ENCODE data around the gene SNPH.

The SNPH gene

DNA sequence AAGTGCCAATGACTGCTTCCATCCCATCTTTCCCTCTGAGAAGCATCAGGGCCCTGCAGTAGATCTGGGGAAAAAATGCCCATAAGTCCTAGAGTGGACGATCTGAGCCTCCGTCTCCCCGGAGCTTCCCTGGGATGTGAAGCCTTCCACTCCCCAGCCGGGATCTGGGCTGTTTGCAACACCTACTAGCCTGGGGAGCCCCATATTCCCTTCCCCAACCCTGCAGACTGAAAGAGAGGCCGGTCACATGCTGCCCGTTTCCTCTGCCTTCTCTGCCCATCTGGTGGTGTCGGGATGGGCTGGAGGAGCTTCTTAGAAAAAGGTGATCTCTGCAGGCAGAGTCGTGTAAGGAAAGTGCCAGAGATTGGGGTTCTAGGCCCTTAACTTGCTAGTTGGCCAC lies 1.1 kb downstream of the SNPH start:
- peak overlapping the region; percentile 50 to 85 for H3K4me3 ChIP-seq (ENCODE audit: low read depth in 1 of 2, low read length in 2 of 2)

DNA sequence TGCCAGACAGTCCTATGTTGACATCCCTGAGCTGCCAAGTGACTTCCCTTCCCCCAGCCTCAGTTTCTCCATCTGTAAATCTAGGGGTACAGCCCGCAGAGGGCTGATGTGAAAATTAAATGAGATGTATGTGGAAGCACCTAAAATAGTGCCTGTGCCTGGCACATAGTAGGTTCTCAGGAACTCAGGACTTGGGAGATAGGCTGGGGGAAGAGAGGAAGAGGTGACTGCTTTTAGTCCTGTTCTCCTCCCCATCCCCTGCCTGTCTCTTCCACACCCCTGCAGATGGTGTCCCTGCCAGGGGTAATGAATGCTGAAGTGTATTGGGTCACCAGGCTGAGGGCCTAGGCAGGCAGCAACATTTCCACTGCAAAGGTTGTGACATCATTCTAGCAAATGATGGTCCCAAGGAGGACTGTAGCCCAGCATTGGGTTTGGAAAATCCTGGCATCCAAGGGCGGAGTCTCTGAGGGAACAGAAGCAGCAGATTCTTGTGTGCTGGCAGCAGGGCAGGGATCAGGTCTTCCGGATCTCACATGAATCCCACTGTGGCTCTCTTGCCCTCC lies 1.8 kb downstream of the SNPH start:
- no peak overlapping the region for H3K27ac ChIP-seq (ENCODE audit: low read length)
- no peak overlapping the region for H3K4me3 ChIP-seq (ENCODE audit: low read depth in 1 of 2, low read length in 2 of 2)
- no peaks in the 10 kb centered on the region for H3K9me3 ChIP-seq (ENCODE audit: control insufficient read depth in 1 of 2, low read length in 2 of 2)
- peaks cover 0 to 2% of the 10 kb centered on the region in 2 donors for H3K36me3 ChIP-seq (ENCODE audit: control insufficient read depth in 1 of 2, insufficient read depth in 2 of 2, low read length in 2 of 2)
- H3K4me1 ChIP-seq (ENCODE audit: control insufficient read depth in 1 of 2, insufficient read depth in 2 of 2, low read length in 2 of 2), result peaks cover 7 to 23% of the 10 kb centered on the region in 2 donors
- no peaks in the 10 kb centered on the region for H3K27me3 ChIP-seq (ENCODE audit: low read depth, low read length)

More for the DNA sequence above, 1.1 kb downstream of the SNPH start:
- H3K4me1 ChIP-seq (ENCODE audit: control insufficient read depth in 1 of 2, insufficient read depth in 2 of 2, low read length in 2 of 2), result peaks cover 7 to 19% of the 10 kb centered on the region in 2 donors
- H3K9me3 ChIP-seq (ENCODE audit: control insufficient read depth in 1 of 2, low read length in 2 of 2), result no peaks in the 10 kb centered on the region
- H3K27ac ChIP-seq (ENCODE audit: low read length), result no peak overlapping the region
- H3K27me3 ChIP-seq (ENCODE audit: low read depth, low read length), result no peaks in the 10 kb centered on the region
- H3K36me3 ChIP-seq (ENCODE audit: control insufficient read depth in 1 of 2, insufficient read depth in 2 of 2, low read length in 2 of 2), result peaks cover 0 to 2% of the 10 kb centered on the region in 2 donors

GRCh38 chr20:1269235-1269634 lies 3.1 kb downstream of the SNPH start:
- H3K4me1 ChIP-seq (ENCODE audit: control insufficient read depth in 1 of 2, insufficient read depth in 2 of 2, low read length in 2 of 2), result peaks cover 7 to 23% of the 10 kb centered on the region in 2 donors
- H3K4me3 ChIP-seq (ENCODE audit: low read depth in 1 of 2, low read length in 2 of 2), result no peak overlapping the region
- no peaks in the 10 kb centered on the region for H3K9me3 ChIP-seq (ENCODE audit: control insufficient read depth in 1 of 2, low read length in 2 of 2)
- H3K27ac ChIP-seq (ENCODE audit: low read length), result no peak overlapping the region
- H3K27me3 ChIP-seq (ENCODE audit: low read depth, low read length), result no peaks in the 10 kb centered on the region
- peaks cover 0 to 2% of the 10 kb centered on the region in 2 donors for H3K36me3 ChIP-seq (ENCODE audit: control insufficient read depth in 1 of 2, insufficient read depth in 2 of 2, low read length in 2 of 2)

GRCh38 chr20:1269850-1270249 lies 3.8 kb downstream of the SNPH start:
- Histone ChIP-seq H3K36me3 (ENCODE audit: control insufficient read depth in 1 of 2, insufficient read depth in 2 of 2, low read length in 2 of 2) (peaks cover 0 to 2% of the 10 kb centered on the region in 2 donors), H3K27me3 (ENCODE audit: low read depth, low read length) (no peaks in the 10 kb centered on the region), H3K27ac (ENCODE audit: low read length) (no peak overlapping the region), H3K4me3 (ENCODE audit: low read depth in 1 of 2, low read length in 2 of 2) (no peak overlapping the region), H3K4me1 (ENCODE audit: control insufficient read depth in 1 of 2, insufficient read depth in 2 of 2, low read length in 2 of 2) (peaks cover 7 to 23% of the 10 kb centered on the region in 2 donors), H3K9me3 (ENCODE audit: control insufficient read depth in 1 of 2, low read length in 2 of 2) (no peaks in the 10 kb centered on the region)

DNA sequence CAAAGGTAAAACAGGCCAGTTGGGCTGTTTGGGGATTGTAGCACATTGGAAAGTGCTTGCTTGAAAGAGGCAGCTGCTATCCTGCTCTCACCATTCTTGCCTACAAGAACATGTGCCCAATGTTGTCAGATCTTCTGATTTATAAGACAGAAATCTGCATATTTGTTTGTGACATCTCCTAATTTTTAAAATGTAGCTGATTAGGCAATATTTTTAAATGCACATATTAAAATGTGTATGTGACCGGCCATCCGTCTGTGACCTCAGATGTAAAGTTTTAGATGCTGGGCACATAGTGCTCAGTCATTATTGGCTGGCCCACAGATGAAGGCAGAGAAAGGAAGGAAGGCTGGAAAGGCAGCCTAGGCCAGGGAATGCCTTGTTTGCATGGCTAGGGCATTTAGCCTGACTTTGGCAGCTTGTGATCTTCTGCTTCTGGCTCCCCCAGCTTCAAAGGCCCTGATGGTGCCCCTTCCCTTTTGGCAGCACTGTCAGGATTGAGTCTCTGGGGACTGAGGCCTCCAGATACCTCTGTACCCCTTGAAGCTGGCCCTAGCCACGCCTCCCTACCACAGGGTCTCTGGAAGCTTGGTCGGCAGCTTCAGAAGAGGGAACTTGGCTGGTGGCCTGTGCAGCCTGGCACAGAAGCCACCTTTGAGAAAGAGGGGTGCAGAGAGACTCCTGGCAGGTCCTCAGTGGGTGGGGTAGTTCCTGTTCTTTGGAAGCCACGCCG lies 6.4 kb downstream of the SNPH start:
- H3K36me3 ChIP-seq (ENCODE audit: control insufficient read depth in 1 of 2, insufficient read depth in 2 of 2, low read length in 2 of 2), result peaks cover 0 to 2% of the 10 kb centered on the region in 2 donors
- no peak overlapping the region for H3K27ac ChIP-seq (ENCODE audit: low read length)
- peaks cover 0 to 15% of the 10 kb centered on the region in 2 donors for H3K4me1 ChIP-seq (ENCODE audit: control insufficient read depth in 1 of 2, insufficient read depth in 2 of 2, low read length in 2 of 2)
- no peaks in the 10 kb centered on the region for H3K9me3 ChIP-seq (ENCODE audit: control insufficient read depth in 1 of 2, low read length in 2 of 2)
- H3K27me3 ChIP-seq (ENCODE audit: low read depth, low read length), result no peaks in the 10 kb centered on the region
- no peak overlapping the region for H3K4me3 ChIP-seq (ENCODE audit: low read depth in 1 of 2, low read length in 2 of 2)

DNA sequence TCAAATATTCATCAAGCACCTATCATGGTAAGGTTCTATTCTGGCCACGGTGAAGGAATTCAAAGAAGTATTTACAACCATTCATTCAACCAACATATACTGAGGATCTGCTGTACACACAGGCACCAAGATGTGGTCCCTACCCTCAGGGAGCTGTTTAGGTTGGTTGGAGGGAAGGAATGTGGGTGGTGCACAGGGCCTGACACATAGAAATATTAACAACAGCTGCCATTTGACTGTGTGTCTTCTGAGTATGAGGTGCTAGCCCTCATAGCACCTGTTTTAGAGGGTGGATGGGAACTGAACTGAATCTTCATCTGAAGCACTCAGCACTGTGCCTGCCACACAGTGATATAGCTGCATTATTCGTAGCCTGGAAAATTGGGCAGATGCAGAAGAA lies 7.3 kb downstream of the SNPH start:
- H3K36me3 ChIP-seq (ENCODE audit: control insufficient read depth in 1 of 2, insufficient read depth in 2 of 2, low read length in 2 of 2), result peaks cover 0 to 2% of the 10 kb centered on the region in 2 donors
- no peaks in the 10 kb centered on the region for H3K9me3 ChIP-seq (ENCODE audit: control insufficient read depth in 1 of 2, low read length in 2 of 2)
- H3K27me3 ChIP-seq (ENCODE audit: low read depth, low read length), result no peaks in the 10 kb centered on the region
- H3K27ac ChIP-seq (ENCODE audit: low read length), result no peak overlapping the region
- H3K4me1 ChIP-seq (ENCODE audit: control insufficient read depth in 1 of 2, insufficient read depth in 2 of 2, low read length in 2 of 2), result peaks cover 0 to 6% of the 10 kb centered on the region in 2 donors
- no peak overlapping the region for H3K4me3 ChIP-seq (ENCODE audit: low read depth in 1 of 2, low read length in 2 of 2)

DNA sequence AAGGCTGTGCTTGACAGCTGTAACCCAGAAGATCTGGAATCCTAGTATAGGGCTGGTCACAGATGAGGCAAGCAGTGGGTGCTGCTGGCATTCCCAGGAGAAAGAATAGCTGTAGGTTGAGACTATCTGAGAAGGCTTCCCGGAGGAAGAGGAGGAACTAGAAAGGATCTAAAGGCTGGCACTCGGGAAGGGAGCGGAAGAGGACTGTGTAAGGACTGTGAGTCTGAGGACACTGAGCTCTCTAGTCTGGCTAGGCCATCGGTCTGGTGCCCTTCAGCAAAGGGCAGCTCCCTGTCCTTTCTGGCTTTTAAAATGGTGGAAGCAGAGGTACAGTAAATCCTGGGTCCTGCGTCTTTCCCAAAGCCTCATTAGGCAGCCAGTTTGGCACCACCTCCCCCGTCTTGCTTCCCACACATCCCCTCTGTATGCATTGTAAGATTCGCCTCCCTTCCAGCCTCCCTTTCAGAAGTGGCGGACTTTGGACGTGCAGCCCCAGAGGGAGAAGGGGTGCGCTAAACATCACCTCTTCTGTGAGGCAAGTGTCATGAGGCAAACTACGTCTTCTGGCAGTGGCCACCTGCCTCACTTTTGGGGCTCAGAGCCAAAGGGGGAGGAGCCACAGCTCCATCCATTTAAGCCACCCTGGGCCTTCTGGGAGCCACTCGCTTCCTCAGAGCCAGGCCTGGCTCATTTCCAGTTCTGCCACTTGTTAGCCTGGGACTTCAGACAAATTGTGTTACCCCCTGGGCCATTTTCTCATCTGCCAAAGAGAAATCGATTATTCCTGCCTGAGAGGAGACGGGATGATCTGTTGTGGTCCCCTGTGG lies 8.6 kb downstream of the SNPH start:
- H3K27ac ChIP-seq (ENCODE audit: low read length), result no peak overlapping the region
- H3K4me1 ChIP-seq (ENCODE audit: control insufficient read depth in 1 of 2, insufficient read depth in 2 of 2, low read length in 2 of 2), result peaks cover 0 to 5% of the 10 kb centered on the region in 2 donors
- H3K36me3 ChIP-seq (ENCODE audit: control insufficient read depth in 1 of 2, insufficient read depth in 2 of 2, low read length in 2 of 2), result peaks cover 0 to 2% of the 10 kb centered on the region in 2 donors
- no peak overlapping the region for H3K4me3 ChIP-seq (ENCODE audit: low read depth in 1 of 2, low read length in 2 of 2)
- H3K9me3 ChIP-seq (ENCODE audit: control insufficient read depth in 1 of 2, low read length in 2 of 2), result no peaks in the 10 kb centered on the region
- H3K27me3 ChIP-seq (ENCODE audit: low read depth, low read length), result no peaks in the 10 kb centered on the region

DNA sequence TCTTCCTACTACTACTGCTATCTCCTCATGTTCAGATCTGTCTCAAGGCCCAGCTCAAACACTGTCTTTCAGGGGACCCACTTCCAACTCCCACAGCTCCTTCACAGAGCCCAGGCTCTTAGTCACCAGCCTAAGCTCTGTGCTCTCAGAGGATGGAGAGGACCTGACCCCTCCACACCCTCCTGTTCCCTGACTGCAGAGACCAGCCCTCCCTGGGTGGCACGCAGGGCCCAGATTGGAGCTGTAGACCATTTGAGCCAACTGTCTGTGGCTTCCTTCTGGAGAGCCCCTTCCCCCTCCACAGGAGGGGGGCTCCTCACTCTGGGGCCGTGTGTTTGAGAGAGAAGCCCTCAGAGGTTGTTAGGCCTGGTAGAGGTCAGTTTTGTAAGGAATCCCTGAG lies 9.8 kb downstream of the SNPH start:
- no peak overlapping the region for H3K27ac ChIP-seq (ENCODE audit: low read length)
- H3K27me3 ChIP-seq (ENCODE audit: low read depth, low read length), result no peaks in the 10 kb centered on the region
- peaks cover 0 to 5% of the 10 kb centered on the region in 2 donors for H3K4me1 ChIP-seq (ENCODE audit: control insufficient read depth in 1 of 2, insufficient read depth in 2 of 2, low read length in 2 of 2)
- no peaks in the 10 kb centered on the region for H3K9me3 ChIP-seq (ENCODE audit: control insufficient read depth in 1 of 2, low read length in 2 of 2)
- no peaks in the 10 kb centered on the region for H3K36me3 ChIP-seq (ENCODE audit: control insufficient read depth in 1 of 2, insufficient read depth in 2 of 2, low read length in 2 of 2)
- no peak overlapping the region for H3K4me3 ChIP-seq (ENCODE audit: low read depth in 1 of 2, low read length in 2 of 2)

DNA sequence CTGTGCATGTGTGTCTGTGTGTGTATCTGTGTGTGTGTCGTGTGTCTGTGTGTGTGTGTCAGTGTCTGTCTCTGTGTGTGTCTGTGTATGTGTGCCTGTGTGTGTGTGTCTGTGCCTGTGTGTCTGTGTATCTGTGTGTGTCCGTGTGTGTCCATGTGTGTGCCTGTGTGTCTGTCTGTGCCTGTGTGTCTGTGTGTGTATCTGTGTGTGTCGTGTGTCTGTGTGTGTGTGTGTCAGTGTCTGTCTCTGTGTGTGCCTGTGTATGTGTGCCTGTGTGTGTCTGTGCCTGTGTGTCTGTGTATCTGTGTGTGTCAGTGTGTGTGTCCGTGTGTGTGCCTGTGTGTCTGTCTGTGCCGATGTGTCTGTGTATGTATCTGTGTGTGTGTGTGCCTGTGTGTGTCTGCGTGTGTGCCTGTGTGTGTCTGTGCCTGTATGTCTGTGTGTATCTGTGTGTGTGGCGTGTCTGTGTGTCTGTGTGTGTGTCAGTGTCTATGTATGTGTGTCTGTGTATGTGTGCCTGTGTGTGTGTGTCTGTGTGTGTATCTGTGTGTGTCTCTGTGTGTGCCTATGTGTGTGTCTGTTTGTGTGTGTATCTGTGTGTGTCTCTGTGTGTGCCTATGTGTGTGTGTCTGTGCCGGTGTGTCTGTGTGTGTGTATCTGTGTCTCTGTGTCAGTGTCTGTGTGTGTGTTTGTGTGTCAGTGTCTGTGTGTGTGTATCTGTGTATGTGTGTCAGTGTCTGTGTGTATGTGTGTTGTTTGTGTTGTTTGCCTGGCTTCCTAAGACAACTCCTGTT lies 11.6 kb downstream of the SNPH start:
- Histone ChIP-seq H3K4me1 (ENCODE audit: control insufficient read depth in 1 of 2, insufficient read depth in 2 of 2, low read length in 2 of 2) (peaks cover 0 to 8% of the 10 kb centered on the region in 2 donors), H3K36me3 (ENCODE audit: control insufficient read depth in 1 of 2, insufficient read depth in 2 of 2, low read length in 2 of 2) (no peaks in the 10 kb centered on the region), H3K27ac (ENCODE audit: low read length) (no peak overlapping the region), H3K9me3 (ENCODE audit: control insufficient read depth in 1 of 2, low read length in 2 of 2) (no peaks in the 10 kb centered on the region), H3K27me3 (ENCODE audit: low read depth, low read length) (no peaks in the 10 kb centered on the region), H3K4me3 (ENCODE audit: low read depth in 1 of 2, low read length in 2 of 2) (no peak overlapping the region)

- Histone ChIP-seq H3K4me1 (ENCODE audit: control insufficient read depth in 1 of 2, insufficient read depth in 2 of 2, low read length in 2 of 2) (peaks cover 0 to 16% of the 10 kb centered on the region in 2 donors), H3K4me3 (ENCODE audit: low read depth in 1 of 2, low read length in 2 of 2) (no peak overlapping the region), H3K36me3 (ENCODE audit: control insufficient read depth in 1 of 2, insufficient read depth in 2 of 2, low read length in 2 of 2) (no peaks in the 10 kb centered on the region), H3K27ac (ENCODE audit: low read length) (no peak overlapping the region), H3K27me3 (ENCODE audit: low read depth, low read length) (no peaks in the 10 kb centered on the region), H3K9me3 (ENCODE audit: control insufficient read depth in 1 of 2, low read length in 2 of 2) (no peaks in the 10 kb centered on the region)
Observed at GRCh38 chr20:1278993-1279392, 12.9 kb downstream of the SNPH start.

Data from muscle layer of duodenum (tissue), 2 donors.